ENCODE measurements around the gene ALK.

DNA sequence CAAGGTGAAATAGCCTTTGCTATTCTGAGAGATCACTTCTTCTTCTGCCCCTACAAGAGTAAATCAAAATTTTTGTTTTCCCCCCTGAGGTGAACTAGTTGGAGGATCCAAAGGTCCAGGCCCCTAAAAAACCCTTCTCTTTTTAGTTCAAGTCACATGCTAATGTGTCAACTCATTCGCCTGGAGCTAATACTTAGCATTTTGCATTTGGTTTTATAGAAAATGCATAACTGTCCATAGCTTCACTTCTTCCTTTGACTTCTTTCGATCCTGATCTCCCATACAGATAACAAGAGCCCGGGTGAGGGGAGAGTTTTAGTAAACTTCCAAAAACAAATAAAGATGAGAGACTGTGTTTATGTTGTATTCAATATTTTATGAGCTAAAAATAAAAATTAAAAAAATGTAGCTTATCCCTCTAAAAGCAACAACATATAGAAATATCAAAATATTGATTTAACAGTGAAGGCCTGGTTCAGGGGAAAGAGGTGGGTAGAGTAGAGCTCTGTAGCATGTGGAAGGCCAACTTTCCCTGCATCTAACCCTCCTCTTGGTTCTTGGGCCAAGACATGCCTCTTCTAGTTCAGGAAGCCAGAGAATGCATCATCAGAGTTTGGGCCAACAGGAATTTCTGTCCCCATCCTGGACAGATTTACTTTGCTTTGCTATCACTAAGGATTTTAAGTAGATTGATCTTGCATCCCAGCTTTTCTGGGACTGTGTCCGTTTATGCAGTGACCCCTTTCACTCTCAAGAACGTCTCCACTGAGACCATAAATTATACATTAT lies 333.8 kb downstream of the ALK start:
- TF ChIP-seq, protein P1, sequence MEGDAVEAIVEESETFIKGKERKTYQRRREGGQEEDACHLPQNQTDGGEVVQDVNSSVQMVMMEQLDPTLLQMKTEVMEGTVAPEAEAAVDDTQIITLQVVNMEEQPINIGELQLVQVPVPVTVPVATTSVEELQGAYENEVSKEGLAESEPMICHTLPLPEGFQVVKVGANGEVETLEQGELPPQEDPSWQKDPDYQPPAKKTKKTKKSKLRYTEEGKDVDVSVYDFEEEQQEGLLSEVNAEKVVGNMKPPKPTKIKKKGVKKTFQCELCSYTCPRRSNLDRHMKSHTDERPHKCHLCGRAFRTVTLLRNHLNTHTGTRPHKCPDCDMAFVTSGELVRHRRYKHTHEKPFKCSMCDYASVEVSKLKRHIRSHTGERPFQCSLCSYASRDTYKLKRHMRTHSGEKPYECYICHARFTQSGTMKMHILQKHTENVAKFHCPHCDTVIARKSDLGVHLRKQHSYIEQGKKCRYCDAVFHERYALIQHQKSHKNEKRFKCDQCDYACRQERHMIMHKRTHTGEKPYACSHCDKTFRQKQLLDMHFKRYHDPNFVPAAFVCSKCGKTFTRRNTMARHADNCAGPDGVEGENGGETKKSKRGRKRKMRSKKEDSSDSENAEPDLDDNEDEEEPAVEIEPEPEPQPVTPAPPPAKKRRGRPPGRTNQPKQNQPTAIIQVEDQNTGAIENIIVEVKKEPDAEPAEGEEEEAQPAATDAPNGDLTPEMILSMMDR (conservative IDR thresholded peaks at IDR 0.05; ENCODE audit: low read depth, low read length), result no peak
- TF ChIP-seq EZH2 (IDR thresholded peaks at IDR 0.05; ENCODE audit: low read length, unreplicated experiment), result no peak
- TF ChIP-seq EZH2phosphoT487 (IDR thresholded peaks at IDR 0.05; ENCODE audit: borderline replicate concordance, low read length), result no peak
